Measurements from ENCODE around the gene TSPAN8. TPM values are rescaled to one million over a fixed set of nuclear protein-coding genes. Genes with fewer than 3 reads are reported as not detected.

The TSPAN8 gene
- not detected for total RNA-seq

DNA sequence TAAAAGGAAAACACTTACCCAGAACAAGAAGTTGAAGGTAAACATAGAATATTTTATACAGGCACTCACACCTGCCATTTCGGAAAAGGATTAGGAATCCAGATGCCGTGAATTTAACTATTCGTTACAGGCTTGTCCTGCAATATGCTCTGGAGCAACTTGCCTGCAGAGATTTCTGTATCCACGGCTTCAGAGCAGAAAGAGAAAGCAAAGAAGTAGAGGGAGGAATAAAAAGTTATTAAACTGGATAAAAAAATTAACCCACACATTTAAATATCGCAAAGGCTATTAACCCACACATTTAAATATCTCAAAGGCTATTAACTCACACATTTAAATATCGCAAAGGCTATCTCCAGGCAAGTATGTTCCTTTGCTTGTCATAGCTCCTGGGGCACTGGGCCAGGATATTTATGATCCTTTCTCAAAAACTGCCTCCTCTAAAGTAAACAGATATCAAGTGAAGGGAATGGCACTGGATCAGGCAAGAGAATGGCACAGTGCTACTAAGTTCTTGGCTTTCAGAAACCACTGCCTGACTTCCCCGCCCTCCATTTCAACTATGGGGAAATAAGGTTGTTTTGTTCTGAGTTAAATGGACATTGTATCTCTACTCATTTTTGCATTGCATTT, at the start of gene TSPAN8:
Gene TSPAN8, minus strand, starts transcription at position 399 of the 633 bp plus-strand sequence. Its CDS starts 321 bp downstream, at position 78.
- no peaks in the 10 kb centered on the region for H3K36me3 Mint-ChIP-seq (ENCODE audit: low read depth)
- ChIA-PET POLR2A (no interaction called here), CTCF (no interaction called here)
- H3K27ac Mint-ChIP-seq: no peak within 1 kb of the TSS
- H3K4me3 Mint-ChIP-seq: no peak within 1 kb of the TSS
- no peaks in the 10 kb centered on the region for H3K4me1 Mint-ChIP-seq
- H3K9me3 Mint-ChIP-seq: no peaks in the 10 kb centered on the region
- H3K27me3 Mint-ChIP-seq: no peaks in the 10 kb centered on the region
- no peak for DNase-seq

DNA sequence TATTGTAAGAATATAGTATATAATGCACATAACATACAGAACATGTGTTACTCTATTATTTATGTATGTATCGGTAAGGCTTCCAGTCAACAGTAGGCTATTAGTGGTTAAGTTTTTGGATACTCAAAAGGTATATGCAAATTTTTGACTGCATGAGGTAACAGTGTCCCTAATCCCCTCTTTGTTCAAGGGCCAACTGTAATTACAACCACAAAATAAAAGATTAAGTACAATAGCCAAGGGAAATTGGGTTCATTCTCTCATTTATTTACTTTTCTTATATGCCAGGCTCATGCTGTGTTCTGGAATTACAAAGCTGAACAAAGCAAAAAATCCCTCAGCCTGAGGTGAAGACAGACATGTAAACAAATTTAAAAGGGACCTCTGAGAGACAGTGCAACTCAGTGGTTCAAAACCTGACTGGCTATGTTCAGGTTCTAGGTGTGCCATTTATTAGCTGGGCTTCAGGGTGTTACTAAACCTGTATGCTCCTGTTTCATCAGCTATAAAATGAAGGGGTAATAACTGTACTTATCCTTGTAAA, 43.4 kb upstream of the TSPAN8 start:
- H3K36me3 Mint-ChIP-seq (ENCODE audit: low read depth): no peaks in the 10 kb centered on the region
- H3K27me3 Mint-ChIP-seq: no peaks in the 10 kb centered on the region
- H3K9me3 Mint-ChIP-seq: no peaks in the 10 kb centered on the region
- no peaks in the 10 kb centered on the region for H3K4me1 Mint-ChIP-seq
- no peak overlapping the region for H3K4me3 Mint-ChIP-seq
- DNase-seq: no peak
- H3K27ac Mint-ChIP-seq: no peak overlapping the region
- POLR2A ChIA-PET: no interaction called here
- CTCF ChIA-PET: no interaction called here

DNA sequence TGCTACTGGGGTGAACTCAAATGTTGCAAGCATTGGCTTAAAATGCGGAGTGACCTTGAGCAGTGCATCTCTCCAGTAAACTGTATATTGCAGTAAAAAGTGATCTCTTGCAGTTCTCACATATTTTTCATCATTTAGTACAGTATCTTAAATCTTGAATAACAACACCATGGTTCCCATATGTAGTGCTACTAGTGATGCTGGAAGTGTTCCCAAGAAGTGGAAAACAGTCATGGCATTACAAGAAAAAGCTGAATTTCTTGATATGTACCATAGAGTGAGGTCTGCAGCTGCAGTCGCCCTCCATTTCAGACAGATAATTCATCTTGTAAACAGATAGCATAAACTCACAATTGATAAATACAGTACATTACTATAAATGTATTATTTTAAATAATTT, 42.9 kb upstream of the TSPAN8 start:
- DNase-seq: no peak
- Mint-ChIP-seq H3K36me3 (ENCODE audit: low read depth) (no peaks in the 10 kb centered on the region), H3K4me1 (no peaks in the 10 kb centered on the region), H3K4me3 (no peak overlapping the region), H3K9me3 (no peaks in the 10 kb centered on the region), H3K27ac (no peak overlapping the region), H3K27me3 (no peaks in the 10 kb centered on the region)
- ChIA-PET CTCF (no interaction called here), POLR2A (no interaction called here)

- CTCF ChIA-PET: interaction anchor here (0.6 kb wide), 1 partner anchor 670 kb away, joined by 3 read pairs; no protein-coding TSS in a partner anchor
- H3K27me3 Mint-ChIP-seq: no peaks in the 10 kb centered on the region
- H3K9me3 Mint-ChIP-seq: no peaks in the 10 kb centered on the region
- no peaks in the 10 kb centered on the region for H3K4me1 Mint-ChIP-seq
- H3K4me3 Mint-ChIP-seq: no peak overlapping the region
- DNase-seq: no peak
- no peak overlapping the region for H3K27ac Mint-ChIP-seq
- POLR2A ChIA-PET: no interaction called here
- H3K36me3 Mint-ChIP-seq (ENCODE audit: low read depth): no peaks in the 10 kb centered on the region
These were observed 39.7 kb upstream of the TSPAN8 start for GRCh38 chr12:71197460-71197859.

DNA sequence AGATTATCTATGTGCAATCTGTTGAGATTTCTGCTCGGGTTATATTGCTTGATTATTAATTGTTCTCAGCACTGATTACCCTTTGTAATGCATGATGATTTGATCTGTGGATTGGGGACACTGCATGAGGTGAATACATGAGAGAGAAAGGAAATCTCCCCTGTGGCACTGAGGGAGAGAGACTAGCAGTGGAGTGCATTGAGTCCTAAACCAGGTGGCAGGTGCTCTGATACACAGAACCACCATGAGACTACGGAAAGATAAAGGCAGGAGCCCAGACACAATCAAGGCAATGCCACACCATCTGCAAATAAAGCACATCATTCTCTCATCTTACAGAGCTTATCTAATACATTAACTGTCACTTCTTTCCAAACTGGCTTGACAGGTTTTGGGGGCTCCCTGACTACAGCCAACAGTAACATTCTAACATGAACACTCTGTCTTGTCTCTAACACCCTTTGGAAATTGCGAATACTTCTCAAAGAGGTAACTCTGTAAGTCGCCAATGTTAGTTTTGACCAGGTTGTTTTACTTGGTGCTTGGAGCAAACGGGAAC, 37.6 kb upstream of the TSPAN8 start:
- H3K9me3 Mint-ChIP-seq: no peaks in the 10 kb centered on the region
- DNase-seq: no peak
- H3K27ac Mint-ChIP-seq: no peak overlapping the region
- no peaks in the 10 kb centered on the region for H3K27me3 Mint-ChIP-seq
- POLR2A ChIA-PET: no interaction called here
- H3K36me3 Mint-ChIP-seq (ENCODE audit: low read depth): no peaks in the 10 kb centered on the region
- CTCF ChIA-PET: no interaction called here
- no peak overlapping the region for H3K4me3 Mint-ChIP-seq
- H3K4me1 Mint-ChIP-seq: no peaks in the 10 kb centered on the region

DNA sequence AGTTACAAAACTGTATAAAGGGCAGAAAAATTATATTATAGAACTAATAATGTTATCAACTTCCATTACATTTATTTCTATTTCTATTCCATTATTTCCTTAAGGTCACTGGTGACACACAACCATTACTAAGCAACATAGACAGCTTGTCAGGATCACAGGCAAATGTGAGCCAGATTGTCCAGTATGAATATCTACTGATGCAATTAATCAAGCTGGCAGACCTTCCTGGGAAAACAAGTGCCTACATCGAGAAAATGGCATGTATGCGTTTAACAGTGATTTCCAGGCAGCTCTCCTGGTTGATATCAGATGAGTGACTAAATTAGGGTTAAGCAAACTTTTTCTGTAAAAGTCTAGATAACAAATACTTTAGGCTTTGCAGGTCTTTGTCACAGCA, 36.9 kb upstream of the TSPAN8 start:
- H3K4me1 Mint-ChIP-seq: no peaks in the 10 kb centered on the region
- POLR2A ChIA-PET: no interaction called here

GRCh38 chr12:71193041-71193440, 35.2 kb upstream of the TSPAN8 start:
- no peaks in the 10 kb centered on the region for H3K9me3 Mint-ChIP-seq
- no peak overlapping the region for H3K27ac Mint-ChIP-seq
- no peaks in the 10 kb centered on the region for H3K27me3 Mint-ChIP-seq
- H3K4me1 Mint-ChIP-seq: no peaks in the 10 kb centered on the region
- H3K4me3 Mint-ChIP-seq: no peak overlapping the region
- H3K36me3 Mint-ChIP-seq (ENCODE audit: low read depth): no peaks in the 10 kb centered on the region
- DNase-seq: no peak
- ChIA-PET POLR2A (no interaction called here), CTCF (no interaction called here)

More for the DNA sequence above, 36.9 kb upstream of the TSPAN8 start:
- Mint-ChIP-seq H3K36me3 (ENCODE audit: low read depth) (no peaks in the 10 kb centered on the region), H3K27ac (no peak overlapping the region), H3K27me3 (no peaks in the 10 kb centered on the region), H3K9me3 (no peaks in the 10 kb centered on the region), H3K4me3 (no peak overlapping the region)
- DNase-seq: no peak
- CTCF ChIA-PET: no interaction called here

GRCh38 chr12:71191509-71192196, 33.9 kb upstream of the TSPAN8 start:
- no peaks in the 10 kb centered on the region for H3K9me3 Mint-ChIP-seq
- H3K4me1 Mint-ChIP-seq: no peaks in the 10 kb centered on the region

GRCh38 chr12:71190822-71191221, 33.0 kb upstream of the TSPAN8 start:
- CTCF ChIA-PET: no interaction called here

More at GRCh38 chr12:71191509-71192196, 33.9 kb upstream of the TSPAN8 start:
- Mint-ChIP-seq H3K4me3 (no peak overlapping the region), H3K27ac (no peak overlapping the region), H3K27me3 (no peaks in the 10 kb centered on the region), H3K36me3 (ENCODE audit: low read depth) (no peaks in the 10 kb centered on the region)
- POLR2A ChIA-PET: no interaction called here
- CTCF ChIA-PET: no interaction called here
- no peak for DNase-seq

GRCh38 chr12:71187379-71187778, 29.6 kb upstream of the TSPAN8 start:
- H3K4me3 Mint-ChIP-seq: no peak overlapping the region
- no peak overlapping the region for H3K27ac Mint-ChIP-seq
- no peaks in the 10 kb centered on the region for H3K9me3 Mint-ChIP-seq
- POLR2A ChIA-PET: no interaction called here
- CTCF ChIA-PET: no interaction called here
- H3K36me3 Mint-ChIP-seq (ENCODE audit: low read depth): no peaks in the 10 kb centered on the region
- no peaks in the 10 kb centered on the region for H3K27me3 Mint-ChIP-seq
- DNase-seq: no peak
- H3K4me1 Mint-ChIP-seq: no peaks in the 10 kb centered on the region

More at GRCh38 chr12:71190822-71191221, 33.0 kb upstream of the TSPAN8 start:
- Mint-ChIP-seq H3K27me3 (no peaks in the 10 kb centered on the region), H3K9me3 (no peaks in the 10 kb centered on the region), H3K36me3 (ENCODE audit: low read depth) (no peaks in the 10 kb centered on the region), H3K27ac (no peak overlapping the region), H3K4me3 (no peak overlapping the region), H3K4me1 (no peaks in the 10 kb centered on the region)
- POLR2A ChIA-PET: no interaction called here
- no peak for DNase-seq

GRCh38 chr12:71186571-71187288, 28.9 kb upstream of the TSPAN8 start:
- POLR2A ChIA-PET: no interaction called here
- no peaks in the 10 kb centered on the region for H3K9me3 Mint-ChIP-seq
- CTCF ChIA-PET: no interaction called here
- no peaks in the 10 kb centered on the region for H3K27me3 Mint-ChIP-seq
- H3K27ac Mint-ChIP-seq: no peak overlapping the region
- H3K4me3 Mint-ChIP-seq: no peak overlapping the region
- no peak for DNase-seq
- H3K4me1 Mint-ChIP-seq: no peaks in the 10 kb centered on the region
- H3K36me3 Mint-ChIP-seq (ENCODE audit: low read depth): no peaks in the 10 kb centered on the region

DNA sequence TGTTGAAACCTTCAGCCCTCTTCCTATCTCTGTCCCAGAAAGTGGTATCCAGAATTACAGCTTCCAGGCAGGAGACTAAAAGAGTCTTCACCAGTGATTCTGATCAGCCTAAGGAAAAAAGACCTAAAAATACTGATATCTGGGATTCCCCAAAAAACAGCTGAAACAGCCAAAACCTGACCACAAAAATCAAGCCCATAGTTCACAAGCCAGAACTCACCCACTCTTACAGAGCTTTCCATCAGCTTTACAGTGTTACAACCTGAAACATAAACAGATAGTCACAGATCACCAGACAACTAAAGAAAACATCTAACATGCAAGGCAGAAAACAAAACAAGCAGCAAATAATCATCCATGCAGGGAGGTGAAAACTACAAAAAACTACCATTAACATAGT, 26.0 kb upstream of the TSPAN8 start:
- ChIA-PET POLR2A (no interaction called here), CTCF (no interaction called here)
- Mint-ChIP-seq H3K27me3 (no peaks in the 10 kb centered on the region), H3K9me3 (no peaks in the 10 kb centered on the region), H3K27ac (no peak overlapping the region), H3K36me3 (ENCODE audit: low read depth) (no peaks in the 10 kb centered on the region), H3K4me3 (no peak overlapping the region), H3K4me1 (no peaks in the 10 kb centered on the region)
- no peak for DNase-seq

DNA sequence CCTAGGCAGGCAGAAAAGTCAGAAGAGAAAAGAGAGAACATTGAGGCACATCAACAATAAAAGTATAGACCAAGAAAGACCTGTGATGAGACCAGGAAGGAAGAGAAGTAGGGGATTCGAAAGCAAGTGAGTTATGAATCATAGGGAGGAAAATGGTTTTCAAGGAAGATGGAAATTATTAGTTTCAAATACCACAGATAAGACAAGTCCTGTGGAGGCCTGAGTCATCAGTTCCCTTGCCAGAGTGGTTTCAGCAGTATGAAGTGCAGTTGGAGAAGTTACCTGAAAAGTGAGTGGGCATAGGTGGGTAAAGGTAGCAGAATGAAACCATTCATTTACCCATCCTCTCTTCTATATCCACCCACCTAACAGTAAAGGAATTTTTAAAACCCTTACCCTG, 25.2 kb upstream of the TSPAN8 start:
- Mint-ChIP-seq H3K27ac (no peak overlapping the region), H3K4me1 (no peaks in the 10 kb centered on the region), H3K9me3 (no peaks in the 10 kb centered on the region), H3K36me3 (ENCODE audit: low read depth) (no peaks in the 10 kb centered on the region), H3K27me3 (no peaks in the 10 kb centered on the region), H3K4me3 (no peak overlapping the region)
- DNase-seq: no peak
- CTCF ChIA-PET: no interaction called here
- POLR2A ChIA-PET: no interaction called here
